Ovary (tissue), 9 donors: ENCODE results near the gene IL31. TPM values are rescaled to one million over a fixed set of nuclear protein-coding genes. Genes with fewer than 3 reads are reported as not detected.

Source experiments
- DNase-seq, 5 donors: peaks; one replicate each; pipeline ENCODE4 v3.0.0-alpha.2; 2019 to 2020
- H3K27ac ChIP-seq, 2 donors: fragments of 200-600 bp; one replicate each; pipeline versions ENCODE4 v1.5.1 to v1.8.0; 2019 to 2022
- H3K27me3 ChIP-seq: fragments of 200-600 bp; one replicate; pipeline ENCODE4 v1.8.0; 2022
- H3K36me3 ChIP-seq: fragments of 200-600 bp; sonication (generic); one replicate; pipeline ENCODE4 v1.5.1; 2019
- H3K4me1 ChIP-seq: one replicate; pipeline ENCODE4 v1.8.1; 2013; ENCODE audit warnings: mild to moderate bottlenecking, moderate library complexity; ENCODE audit not compliant: insufficient read depth
- H3K4me3 ChIP-seq: fragments of 200-600 bp; sonication (generic); one replicate; pipeline ENCODE4 v1.5.1; 2017
- H3K9me3 ChIP-seq, 2 donors: fragments of 200-600 bp in 1 of 2; sonication (generic) in 1 of 2; one replicate each; pipeline versions ENCODE4 v1.5.1 to v1.8.1; 2013 to 2019; ENCODE audit warnings: mild to moderate bottlenecking in 1 of 2, moderate library complexity in 1 of 2
- CTCF ChIP-seq, 3 donors: fragments of 450-650 bp in 2 of 3; fragments of 200-600 bp in 1 of 3; IDR thresholded peaks; one replicate each; pipeline versions ENCODE4 v1.5.1 to v1.8.0; 2016 to 2022; ENCODE audit warnings: antibody characterized with exemption in 3 of 3, mild to moderate bottlenecking in 1 of 3
- EP300 ChIP-seq: sonication (generic); formaldehyde crosslinking; IDR thresholded peaks from one replicate; pipeline ENCODE4 v1.6.1; 2017; ENCODE audit warnings: antibody characterized with exemption
- POLR2A ChIP-seq: fragments of 450-650 bp; IDR thresholded peaks from one replicate; pipeline ENCODE4 v1.6.1; 2017; ENCODE audit warnings: antibody characterized with exemption, mild to moderate bottlenecking, moderate library complexity
- WGBS, 3 donors: extraction: QIAGEN DNeasy Blood & Tissue Kit in 1 of 3; methylation state at CpG; one replicate each; pipeline versions ENCODE4 v1.1.5 to v1.1.7; 2013 to 2017; 5-methylcytosine and 5-hydroxymethylcytosine counted together
- intact Hi-C, 4 donors: fragments of 100-400 bp; cut with DNase I; formaldehyde crosslinking; loops; one replicate each; pipeline versions ENCODE4 v1.11.0 to v1.15.1; 2022 to 2023
- polyA plus RNA-seq, 2 donors: library from polyadenylated mRNA; stranded (reverse); fragments of 200-250 nt in 1 of 2; fragments of 350-450 nt in 1 of 2; fragmentation: Illumina TruSeq in 1 of 2; extraction: RNeasy Lipid Tissue Mini Kit (QIAGEN cat#74804) in 1 of 2; gene quantifications; one replicate each; pipeline ENCODE4 v1.2.3, GENCODE V29; 2013 to 2014
- total RNA-seq, 7 donors: library from RNA; depleted of rRNA in 2 of 7; stranded (reverse); fragments of >200 nt in 2 of 7; fragmentation: NEBNext Ultra II Directional in 3 of 7; extraction: Animal tissue kit (Norgen Biotek cat#: 25700) in 3 of 7; gene quantifications; one replicate each; pipeline versions ENCODE4 v1.1.0 to v1.2.4, GENCODE V29; 2016 to 2023
- donor health status: DM: no; HTN: no; CAD: no; lungs with moderate emphysema.
- donor health status: DM: no; HTN: no; CAD: no.
- donor health status: Bipolar disorder and iron deficiency.
- donor health status: DM: yes; HTN: yes; CAD: no.
- donor health status: DM: no; HTN: no; CAD: no.
- donor health status: DM: yes; HTN: yes; CAD: no.

The IL31 gene
- total and polyA plus RNA-seq, 9 donors, result not detected

- Histone ChIP-seq H3K9me3 (no peaks in the 10 kb centered on the region), H3K4me1 (peaks cover 3% of the 10 kb centered on the region), H3K4me3 (no peak overlapping the region), H3K27ac (no peak overlapping the region), H3K27me3 (no peaks in the 10 kb centered on the region), H3K36me3 (no peaks in the 10 kb centered on the region)
- intact Hi-C loops, result loop anchor here in 2 of 4 donors (10.0 kb wide), 2 partner anchors 202 to 322 kb away; partner anchors contain the start of gene SETD1B (in 1 of the 2)
- 82 to 86% (median 83%) methylated on average over 15 of the region's 15 CpGs for WGBS, 3 donors
- TF ChIP-seq EP300 (no peak), CTCF (IDR thresholded peaks at IDR 0.05) (no peak), POLR2A (no peak)
- no peak for DNase-seq
Observed at GRCh38 chr12:122126713-122127597, 47.1 kb downstream of the IL31 start.

- Histone ChIP-seq H3K27me3 (no peaks in the 10 kb centered on the region), H3K4me3 (no peak overlapping the region), H3K27ac (no peak overlapping the region), H3K9me3 (no peaks in the 10 kb centered on the region), H3K36me3 (no peaks in the 10 kb centered on the region), H3K4me1 (peaks cover 5% of the 10 kb centered on the region)
- intact Hi-C loops, result loop anchor here in 2 of 4 donors (10.0 kb wide), 2 partner anchors 201 to 321 kb away; partner anchors contain the start of gene SETD1B (in 1 of the 2)
- 66 to 83% (median 75%) methylated on average over 7 of the region's 7 CpGs for WGBS, 3 donors
- TF ChIP-seq EP300, result no peak
- TF ChIP-seq POLR2A, result no peak
- TF ChIP-seq CTCF (IDR thresholded peaks at IDR 0.05), result no peak
- no peak for DNase-seq
Observed at GRCh38 chr12:122126342-122126635, 47.7 kb downstream of the IL31 start.

- no peak for DNase-seq
- Histone ChIP-seq H3K4me3 (no peak overlapping the region), H3K36me3 (no peaks in the 10 kb centered on the region), H3K27ac (no peak overlapping the region), H3K4me1 (peaks cover 5% of the 10 kb centered on the region), H3K27me3 (no peaks in the 10 kb centered on the region), H3K9me3 (no peaks in the 10 kb centered on the region)
- intact Hi-C loops, result loop anchor here in 2 of 4 donors (10.0 kb wide), 2 partner anchors 201 to 321 kb away; partner anchors contain the start of gene SETD1B (in 1 of the 2)
- TF ChIP-seq CTCF (IDR thresholded peaks at IDR 0.05), result no peak
- TF ChIP-seq EP300, result no peak
- TF ChIP-seq POLR2A, result no peak
- WGBS, 3 donors, result 59 to 72% (median 61%) methylated on average over 13 of the region's 13 CpGs
Observed at GRCh38 chr12:122125452-122126341, 48.3 kb downstream of the IL31 start.

GRCh38 chr12:122124370-122124769, 49.7 kb downstream of the IL31 start:
- Histone ChIP-seq H3K27ac (no peak overlapping the region), H3K27me3 (no peaks in the 10 kb centered on the region), H3K4me1 (peaks cover 5% of the 10 kb centered on the region), H3K9me3 (no peaks in the 10 kb centered on the region), H3K36me3 (no peaks in the 10 kb centered on the region), H3K4me3 (no peak overlapping the region)
- TF ChIP-seq CTCF (IDR thresholded peaks at IDR 0.05), result no peak
- no peak for TF ChIP-seq POLR2A
- no peak for TF ChIP-seq EP300
- DNase-seq, result no peak
- 69 to 84% (median 81%) methylated on average over 9 to 14 of the region's 14 CpGs for WGBS, 3 donors
- intact Hi-C loops, result loop anchor here in 3 of 4 donors (5.0 to 10.0 kb wide), 3 partner anchors 67 to 320 kb away; partner anchors contain the start of gene SETD1B (in 1 of the 3)
